ENCODE data around the gene MYO5A. TPM values are rescaled to one million over a fixed set of nuclear protein-coding genes. Genes with fewer than 3 reads are reported as not detected.

MYO5A gene
- total and polyA plus RNA-seq, 10 of the 15 experiments (the other 5 are each of a cell fraction or from before 2014, with no cell fraction given): 4.2 to 42.9 (median 31.1) TPM

DNA sequence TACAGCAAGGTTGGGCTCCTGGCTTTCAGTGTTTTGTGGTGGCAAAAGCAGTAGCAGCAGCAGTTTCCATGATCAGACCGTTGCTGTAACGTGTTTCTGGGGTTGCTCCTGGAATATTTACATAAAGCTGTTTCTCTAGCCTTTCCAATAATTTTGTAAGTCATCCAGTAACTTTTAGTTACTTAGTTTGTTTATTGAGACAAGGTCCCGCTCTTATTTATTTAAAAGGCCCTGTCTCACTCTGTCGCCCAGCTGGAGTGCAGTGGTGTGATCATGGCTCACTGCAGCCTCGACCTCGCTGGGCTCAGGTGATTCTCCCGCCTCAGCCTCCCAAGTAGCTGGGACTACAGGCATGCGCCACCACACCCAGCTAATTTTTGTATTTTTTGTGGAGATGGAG lies 8.8 kb upstream of the MYO5A start:
- no peak overlapping the region for H3K9ac ChIP-seq (ENCODE audit: control insufficient read depth, insufficient read depth, low read length)
- peaks cover 5% of the 10 kb centered on the region; the same call in 2 of the 3 replicates for H3K9me3 ChIP-seq (replicated peaks; ENCODE audit: control insufficient read depth, insufficient read depth, low read length)
- H3K4me3 ChIP-seq: no peak overlapping the region
- H3K27me3 ChIP-seq (replicated peaks in 1 of 2; ENCODE audit: control insufficient read depth in 2 of 2, insufficient read depth in 2 of 2, low read length in 1 of 2): no peaks in the 10 kb centered on the region
- ChIA-PET SMC1A (ENCODE audit: uncharacterized antibody, unreplicated experiment) (interaction anchor here (1.4 to 1.6 kb wide), 2 partner anchors 28 to 205 kb away, joined by 3 to 4 read pairs; no protein-coding TSS in a partner anchor), CTCF (no interaction called here), RAD21 (ENCODE audit: unreplicated experiment) (no interaction called here), POLR2A (no interaction called here)
- H3K79me2 ChIP-seq (ENCODE audit: control insufficient read depth, insufficient read depth, low read length): no peaks in the 10 kb centered on the region
- FAIRE-seq (no peak), ATAC-seq (no peak), DNase-seq (ENCODE audit: low read depth, low spot score) (no peak)
- H3K27ac ChIP-seq (ENCODE audit: control insufficient read depth, insufficient read depth): no peak overlapping the region
- in situ Hi-C loops (cut with MboI) (no loop called here), intact Hi-C loops (cut with micrococcal nuclease; ENCODE audit: unreplicated experiment) (no loop called here)
- H3K36me3 ChIP-seq (ENCODE audit: control insufficient read depth in 2 of 2, insufficient read depth in 2 of 2, low read length in 1 of 2): no peaks in the 10 kb centered on the region
- WGBS (ENCODE audit: insufficient coverage, insufficient replicate concordance, low lambda C conversion rate, missing lambda C conversion rate): 93% methylated on average over 8 of the region's 8 CpGs
- no peak overlapping the region for H3K4me2 ChIP-seq (ENCODE audit: control insufficient read depth, insufficient read depth)
- H4K20me1 ChIP-seq (ENCODE audit: control insufficient read depth, insufficient read depth): no peaks in the 10 kb centered on the region
- H2AFZ ChIP-seq (ENCODE audit: control insufficient read depth, low read depth, low read length): no peak overlapping the region
- 0 out of 2 replicates have a peak, but pooled peaks cover 3% of the 10 kb centered on the region for H3K4me1 ChIP-seq (ENCODE audit: control insufficient read depth, insufficient read depth, low read length)
- BruUV-seq (replicated peaks): no TSS peak
- TF ChIP-seq, protein P1, sequence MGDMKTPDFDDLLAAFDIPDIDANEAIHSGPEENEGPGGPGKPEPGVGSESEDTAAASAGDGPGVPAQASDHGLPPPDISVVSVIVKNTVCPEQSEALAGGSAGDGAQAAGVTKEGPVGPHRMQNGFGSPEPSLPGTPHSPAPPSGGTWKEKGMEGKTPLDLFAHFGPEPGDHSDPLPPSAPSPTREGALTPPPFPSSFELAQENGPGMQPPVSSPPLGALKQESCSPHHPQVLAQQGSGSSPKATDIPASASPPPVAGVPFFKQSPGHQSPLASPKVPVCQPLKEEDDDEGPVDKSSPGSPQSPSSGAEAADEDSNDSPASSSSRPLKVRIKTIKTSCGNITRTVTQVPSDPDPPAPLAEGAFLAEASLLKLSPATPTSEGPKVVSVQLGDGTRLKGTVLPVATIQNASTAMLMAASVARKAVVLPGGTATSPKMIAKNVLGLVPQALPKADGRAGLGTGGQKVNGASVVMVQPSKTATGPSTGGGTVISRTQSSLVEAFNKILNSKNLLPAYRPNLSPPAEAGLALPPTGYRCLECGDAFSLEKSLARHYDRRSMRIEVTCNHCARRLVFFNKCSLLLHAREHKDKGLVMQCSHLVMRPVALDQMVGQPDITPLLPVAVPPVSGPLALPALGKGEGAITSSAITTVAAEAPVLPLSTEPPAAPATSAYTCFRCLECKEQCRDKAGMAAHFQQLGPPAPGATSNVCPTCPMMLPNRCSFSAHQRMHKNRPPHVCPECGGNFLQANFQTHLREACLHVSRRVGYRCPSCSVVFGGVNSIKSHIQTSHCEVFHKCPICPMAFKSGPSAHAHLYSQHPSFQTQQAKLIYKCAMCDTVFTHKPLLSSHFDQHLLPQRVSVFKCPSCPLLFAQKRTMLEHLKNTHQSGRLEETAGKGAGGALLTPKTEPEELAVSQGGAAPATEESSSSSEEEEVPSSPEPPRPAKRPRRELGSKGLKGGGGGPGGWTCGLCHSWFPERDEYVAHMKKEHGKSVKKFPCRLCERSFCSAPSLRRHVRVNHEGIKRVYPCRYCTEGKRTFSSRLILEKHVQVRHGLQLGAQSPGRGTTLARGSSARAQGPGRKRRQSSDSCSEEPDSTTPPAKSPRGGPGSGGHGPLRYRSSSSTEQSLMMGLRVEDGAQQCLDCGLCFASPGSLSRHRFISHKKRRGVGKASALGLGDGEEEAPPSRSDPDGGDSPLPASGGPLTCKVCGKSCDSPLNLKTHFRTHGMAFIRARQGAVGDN (IDR thresholded peaks at IDR 0.05): no peak
- TF ChIP-seq KLF5 (IDR thresholded peaks at IDR 0.05; ENCODE audit: partially characterized antibody): no peak
- TF ChIP-seq CBX3 (IDR thresholded peaks at IDR 0.05; ENCODE audit: borderline replicate concordance, low read depth): no peak
- TF ChIP-seq, protein P2, sequence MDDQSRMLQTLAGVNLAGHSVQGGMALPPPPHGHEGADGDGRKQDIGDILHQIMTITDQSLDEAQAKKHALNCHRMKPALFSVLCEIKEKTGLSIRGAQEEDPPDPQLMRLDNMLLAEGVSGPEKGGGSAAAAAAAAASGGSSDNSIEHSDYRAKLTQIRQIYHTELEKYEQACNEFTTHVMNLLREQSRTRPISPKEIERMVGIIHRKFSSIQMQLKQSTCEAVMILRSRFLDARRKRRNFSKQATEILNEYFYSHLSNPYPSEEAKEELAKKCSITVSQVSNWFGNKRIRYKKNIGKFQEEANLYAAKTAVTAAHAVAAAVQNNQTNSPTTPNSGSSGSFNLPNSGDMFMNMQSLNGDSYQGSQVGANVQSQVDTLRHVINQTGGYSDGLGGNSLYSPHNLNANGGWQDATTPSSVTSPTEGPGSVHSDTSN (IDR thresholded peaks at IDR 0.05; ENCODE audit: insufficient replicate concordance, low read depth, low read length): no peak
- TF ChIP-seq, protein P3, sequence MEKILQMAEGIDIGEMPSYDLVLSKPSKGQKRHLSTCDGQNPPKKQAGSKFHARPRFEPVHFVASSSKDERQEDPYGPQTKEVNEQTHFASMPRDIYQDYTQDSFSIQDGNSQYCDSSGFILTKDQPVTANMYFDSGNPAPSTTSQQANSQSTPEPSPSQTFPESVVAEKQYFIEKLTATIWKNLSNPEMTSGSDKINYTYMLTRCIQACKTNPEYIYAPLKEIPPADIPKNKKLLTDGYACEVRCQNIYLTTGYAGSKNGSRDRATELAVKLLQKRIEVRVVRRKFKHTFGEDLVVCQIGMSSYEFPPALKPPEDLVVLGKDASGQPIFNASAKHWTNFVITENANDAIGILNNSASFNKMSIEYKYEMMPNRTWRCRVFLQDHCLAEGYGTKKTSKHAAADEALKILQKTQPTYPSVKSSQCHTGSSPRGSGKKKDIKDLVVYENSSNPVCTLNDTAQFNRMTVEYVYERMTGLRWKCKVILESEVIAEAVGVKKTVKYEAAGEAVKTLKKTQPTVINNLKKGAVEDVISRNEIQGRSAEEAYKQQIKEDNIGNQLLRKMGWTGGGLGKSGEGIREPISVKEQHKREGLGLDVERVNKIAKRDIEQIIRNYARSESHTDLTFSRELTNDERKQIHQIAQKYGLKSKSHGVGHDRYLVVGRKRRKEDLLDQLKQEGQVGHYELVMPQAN (conservative IDR thresholded peaks at IDR 0.05): no peak
- TF ChIP-seq, protein P4, sequence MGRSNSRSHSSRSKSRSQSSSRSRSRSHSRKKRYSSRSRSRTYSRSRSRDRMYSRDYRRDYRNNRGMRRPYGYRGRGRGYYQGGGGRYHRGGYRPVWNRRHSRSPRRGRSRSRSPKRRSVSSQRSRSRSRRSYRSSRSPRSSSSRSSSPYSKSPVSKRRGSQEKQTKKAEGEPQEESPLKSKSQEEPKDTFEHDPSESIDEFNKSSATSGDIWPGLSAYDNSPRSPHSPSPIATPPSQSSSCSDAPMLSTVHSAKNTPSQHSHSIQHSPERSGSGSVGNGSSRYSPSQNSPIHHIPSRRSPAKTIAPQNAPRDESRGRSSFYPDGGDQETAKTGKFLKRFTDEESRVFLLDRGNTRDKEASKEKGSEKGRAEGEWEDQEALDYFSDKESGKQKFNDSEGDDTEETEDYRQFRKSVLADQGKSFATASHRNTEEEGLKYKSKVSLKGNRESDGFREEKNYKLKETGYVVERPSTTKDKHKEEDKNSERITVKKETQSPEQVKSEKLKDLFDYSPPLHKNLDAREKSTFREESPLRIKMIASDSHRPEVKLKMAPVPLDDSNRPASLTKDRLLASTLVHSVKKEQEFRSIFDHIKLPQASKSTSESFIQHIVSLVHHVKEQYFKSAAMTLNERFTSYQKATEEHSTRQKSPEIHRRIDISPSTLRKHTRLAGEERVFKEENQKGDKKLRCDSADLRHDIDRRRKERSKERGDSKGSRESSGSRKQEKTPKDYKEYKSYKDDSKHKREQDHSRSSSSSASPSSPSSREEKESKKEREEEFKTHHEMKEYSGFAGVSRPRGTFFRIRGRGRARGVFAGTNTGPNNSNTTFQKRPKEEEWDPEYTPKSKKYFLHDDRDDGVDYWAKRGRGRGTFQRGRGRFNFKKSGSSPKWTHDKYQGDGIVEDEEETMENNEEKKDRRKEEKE (IDR thresholded peaks at IDR 0.05): no peak
- TF ChIP-seq HDGF (IDR thresholded peaks at IDR 0.05): no peak
- no peak for TF ChIP-seq POLR2AphosphoS2 (IDR thresholded peaks at IDR 0.05; ENCODE audit: low read depth, low read length)
- TF ChIP-seq CEBPB (IDR thresholded peaks at IDR 0.05; ENCODE audit: borderline replicate concordance in 1 of 2, low read depth in 2 of 2, low read length in 2 of 2): no peak
- TF ChIP-seq ZNF207 (IDR thresholded peaks at IDR 0.05; ENCODE audit: borderline replicate concordance): no peak
- TF ChIP-seq SUZ12 (IDR thresholded peaks at IDR 0.05; ENCODE audit: unreplicated experiment): no peak
- TF ChIP-seq, protein P5, sequence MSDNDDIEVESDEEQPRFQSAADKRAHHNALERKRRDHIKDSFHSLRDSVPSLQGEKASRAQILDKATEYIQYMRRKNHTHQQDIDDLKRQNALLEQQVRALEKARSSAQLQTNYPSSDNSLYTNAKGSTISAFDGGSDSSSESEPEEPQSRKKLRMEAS (IDR thresholded peaks at IDR 0.05; ENCODE audit: low read depth, low read length): no peak
- no peak for TF ChIP-seq KAT2A (conservative IDR thresholded peaks at IDR 0.05; ENCODE audit: control insufficient read depth, low read depth, low read length)
- TF ChIP-seq SUPT20H (IDR thresholded peaks at IDR 0.05; ENCODE audit: borderline replicate concordance, control insufficient read depth, low read depth, low read length): no peak
